Measurements from ENCODE around the gene ARHGAP6.
"Not testable (repeated sequence)": the region's sequence is repeated elsewhere in the genome, so short reads cannot be mapped to it uniquely, and the experiment has no call there.

Gene ARHGAP6

DNA sequence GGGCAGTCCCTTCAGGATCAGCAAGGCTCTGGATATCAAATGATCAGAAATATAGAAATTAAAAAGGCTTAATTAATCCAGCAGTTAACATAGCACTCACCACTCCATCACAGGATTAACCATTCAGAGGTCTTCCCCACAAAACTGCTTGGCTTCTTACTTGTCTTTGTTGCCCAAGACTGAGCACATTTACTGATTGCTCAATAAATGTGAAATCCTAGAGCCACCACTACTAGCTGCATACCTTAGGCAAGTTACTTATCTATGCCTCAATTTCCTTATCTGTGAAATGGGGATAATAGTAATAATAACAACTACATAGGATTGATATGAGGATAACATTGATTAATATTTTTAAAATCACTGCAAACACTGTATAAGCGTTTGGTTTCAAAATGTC, 124.2 kb downstream of the ARHGAP6 start:
- DNase-seq: no peak
- in situ Hi-C loops (cut with HindIII; ENCODE audit: low pct_ligation_motif_present, low pct_unique_long_range_greater_than_20kb, low sequenced_read_pairs): loop anchor here (25.0 kb wide), 1 partner anchor 221 kb away; the partner anchor contains the start of gene MSL3

DNA sequence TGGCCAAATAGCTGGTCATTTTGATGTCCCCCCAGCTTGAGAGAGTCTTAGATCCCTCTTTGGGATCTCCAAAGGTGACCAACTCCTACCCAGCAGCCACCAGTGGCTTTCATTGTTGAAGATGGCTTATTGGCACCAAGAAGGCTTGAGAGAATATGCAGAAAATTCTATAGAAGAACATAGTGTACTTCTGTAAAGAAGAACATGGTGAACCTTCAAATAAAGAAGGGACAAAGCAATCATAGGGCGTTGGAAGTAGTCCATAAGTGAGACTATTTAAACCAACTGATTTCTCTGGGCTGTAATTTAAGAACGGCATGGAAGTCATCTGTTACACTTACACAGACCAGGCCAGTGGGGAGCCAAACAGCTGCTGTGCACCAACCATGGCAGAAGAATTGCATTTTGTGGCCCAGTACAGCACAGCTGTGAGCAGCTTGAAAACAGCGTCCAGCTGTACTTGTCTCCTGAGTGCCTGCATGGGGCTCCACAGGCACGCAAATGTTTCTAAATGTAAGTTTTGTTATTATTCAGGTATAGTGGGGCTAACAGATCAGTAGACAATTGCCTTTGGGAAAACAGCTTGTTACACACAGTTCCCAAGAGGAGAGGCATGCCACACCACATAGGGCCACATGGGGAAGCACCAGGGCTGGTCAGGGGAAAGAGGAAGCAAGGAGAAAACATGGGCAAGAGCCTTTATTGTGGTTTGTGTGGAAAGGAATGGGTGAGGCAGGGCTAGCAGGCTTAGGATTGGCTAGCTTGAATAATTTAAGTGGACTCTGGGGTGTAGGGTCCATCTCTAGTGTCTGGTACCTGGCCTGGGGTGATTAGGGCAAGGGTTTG, 125.0 kb downstream of the ARHGAP6 start:
- no peak for DNase-seq
- in situ Hi-C loops (cut with HindIII; ENCODE audit: low pct_ligation_motif_present, low pct_unique_long_range_greater_than_20kb, low sequenced_read_pairs): loop anchor here (25.0 kb wide), 1 partner anchor 222 kb away; the partner anchor contains the start of gene MSL3

- DNase-seq: no peak
- in situ Hi-C loops (cut with HindIII; ENCODE audit: low pct_ligation_motif_present, low pct_unique_long_range_greater_than_20kb, low sequenced_read_pairs): loop anchor here (25.0 kb wide), 1 partner anchor 225 kb away; the partner anchor contains the start of gene MSL3
These were observed 128.6 kb downstream of the ARHGAP6 start for GRCh38 chrX:11537141-11537540.

DNA sequence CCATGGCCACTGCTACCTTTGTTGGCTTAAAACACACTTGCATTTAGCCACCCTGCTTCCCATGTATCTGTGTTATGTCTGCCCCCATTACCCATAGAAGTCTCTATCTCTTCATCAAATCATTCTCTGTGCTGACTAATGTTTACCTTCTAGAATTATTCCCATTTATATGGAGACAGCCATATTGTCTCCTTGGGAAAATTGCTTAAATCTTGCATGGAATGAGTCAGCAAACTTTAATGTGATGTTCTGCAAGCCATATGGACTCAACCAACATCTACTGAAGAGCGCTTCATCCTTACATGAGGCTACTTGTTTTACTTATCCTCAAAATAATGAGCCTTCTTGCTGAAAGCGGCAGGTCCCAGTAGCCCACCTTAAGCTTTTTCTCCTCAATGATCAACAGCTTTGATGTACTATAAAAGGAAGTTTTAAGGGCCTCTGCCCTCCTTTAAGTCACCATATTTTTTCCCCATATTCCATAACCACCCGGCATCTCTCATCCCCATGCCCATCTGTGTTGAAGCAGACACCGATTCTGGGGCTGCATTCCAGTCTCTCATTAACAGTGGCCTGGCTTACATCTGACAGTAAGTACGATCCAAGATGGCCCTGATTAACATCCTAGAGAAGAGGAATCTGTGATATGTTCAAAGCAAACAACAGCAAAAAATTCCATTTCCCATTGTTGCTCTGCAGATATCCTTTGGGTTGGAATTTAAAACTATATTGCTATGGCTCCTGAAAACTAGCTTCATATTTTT, 130.4 kb downstream of the ARHGAP6 start:
- no peak for DNase-seq
- in situ Hi-C loops (cut with HindIII; ENCODE audit: low pct_ligation_motif_present, low pct_unique_long_range_greater_than_20kb, low sequenced_read_pairs): loop anchor here (25.0 kb wide), 1 partner anchor 227 kb away; the partner anchor contains the start of gene MSL3

DNA sequence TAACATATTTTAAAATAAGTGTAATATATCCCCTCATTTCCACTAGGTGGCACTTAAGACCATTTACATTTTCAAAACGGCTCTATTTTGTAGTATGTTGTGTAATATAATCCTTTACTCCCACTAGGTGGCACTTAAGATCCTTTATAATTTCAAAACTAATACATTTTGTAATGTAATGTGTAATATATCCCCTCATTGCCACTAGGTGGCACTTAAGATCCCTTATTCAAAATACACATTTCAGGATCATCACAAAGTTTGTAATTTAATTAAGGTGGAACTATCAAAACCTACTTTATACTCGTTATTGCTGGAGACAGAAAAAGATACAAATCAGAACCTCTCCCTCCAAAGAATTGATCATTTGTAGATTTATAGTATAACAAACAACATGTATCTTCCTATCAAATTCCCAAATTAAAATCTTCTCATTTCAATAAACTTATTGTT, 132.5 kb downstream of the ARHGAP6 start:
- peak; percentile 72 for DNase-seq
- in situ Hi-C loops (cut with HindIII; ENCODE audit: low pct_ligation_motif_present, low pct_unique_long_range_greater_than_20kb, low sequenced_read_pairs): loop anchor here (25.0 kb wide), 1 partner anchor 229 kb away; the partner anchor contains the start of gene MSL3

GRCh38 chrX:11532291-11533078, 133.2 kb downstream of the ARHGAP6 start:
- in situ Hi-C loops (cut with HindIII; ENCODE audit: low pct_ligation_motif_present, low pct_unique_long_range_greater_than_20kb, low sequenced_read_pairs): loop anchor here (25.0 kb wide), 1 partner anchor 230 kb away; the partner anchor contains the start of gene MSL3
- DNase-seq: no peak

DNA sequence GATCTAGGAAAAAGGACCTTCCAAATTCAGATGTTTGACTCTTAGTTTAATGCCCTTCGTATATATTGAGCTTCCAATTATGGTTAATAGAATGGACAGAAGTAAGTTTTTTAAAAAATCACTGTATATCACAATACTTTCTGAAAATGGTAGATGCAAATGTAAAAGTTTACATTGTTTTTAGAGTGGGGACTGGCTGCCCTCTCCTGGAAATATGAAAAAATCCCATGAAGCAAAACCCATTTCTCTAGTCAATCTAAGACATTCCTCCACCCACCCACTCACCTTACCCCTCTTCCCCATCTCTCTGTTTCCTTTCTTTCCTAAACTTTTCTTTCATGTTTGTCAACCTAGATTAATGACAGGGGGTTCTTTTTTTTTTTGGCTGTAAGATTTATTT, 134.5 kb downstream of the ARHGAP6 start:
- in situ Hi-C loops (cut with HindIII; ENCODE audit: low pct_ligation_motif_present, low pct_unique_long_range_greater_than_20kb, low sequenced_read_pairs): loop anchor here (25.0 kb wide), 1 partner anchor 231 kb away; the partner anchor contains the start of gene MSL3
- DNase-seq: peak; percentile 2

DNA sequence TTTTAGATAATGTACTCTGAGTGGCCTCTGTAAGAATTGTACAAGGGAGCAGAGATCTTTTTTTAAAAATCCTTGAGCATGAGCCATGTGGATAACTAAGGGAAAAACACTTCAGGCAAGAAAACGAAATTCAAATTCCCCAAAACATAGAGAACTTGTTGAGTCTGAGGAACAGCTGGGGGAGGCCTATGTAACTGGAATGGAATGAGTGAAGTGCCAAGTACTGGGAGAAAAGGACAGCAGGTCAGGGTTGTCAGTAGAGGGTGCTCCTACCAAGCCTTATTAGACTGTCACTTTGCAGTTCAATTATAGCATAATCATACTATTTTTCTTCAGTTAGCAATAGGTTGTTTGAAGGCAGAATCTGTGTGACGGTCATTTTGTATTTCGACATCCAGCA, 135.1 kb downstream of the ARHGAP6 start:
- DNase-seq: no peak
- in situ Hi-C loops (cut with HindIII; ENCODE audit: low pct_ligation_motif_present, low pct_unique_long_range_greater_than_20kb, low sequenced_read_pairs): loop anchor here (25.0 kb wide), 1 partner anchor 232 kb away; the partner anchor contains the start of gene MSL3

- in situ Hi-C loops (cut with HindIII; ENCODE audit: low pct_ligation_motif_present, low pct_unique_long_range_greater_than_20kb, low sequenced_read_pairs): loop anchor here (25.0 kb wide), 1 partner anchor 234 kb away; the partner anchor contains the start of gene MSL3
These were observed 137.1 kb downstream of the ARHGAP6 start for GRCh38 chrX:11528623-11529022.

GRCh38 chrX:11525685-11526084, 140.0 kb downstream of the ARHGAP6 start:
- in situ Hi-C loops (cut with HindIII; ENCODE audit: low pct_ligation_motif_present, low pct_unique_long_range_greater_than_20kb, low sequenced_read_pairs): loop anchor here (25.0 kb wide), 1 partner anchor 237 kb away; the partner anchor contains the start of gene MSL3
- no peak for DNase-seq

More at GRCh38 chrX:11528623-11529022, 137.1 kb downstream of the ARHGAP6 start:
- no peak for DNase-seq

GRCh38 chrX:11519234-11519633, 146.5 kb downstream of the ARHGAP6 start:
- in situ Hi-C loops (cut with HindIII; ENCODE audit: low pct_ligation_motif_present, low pct_unique_long_range_greater_than_20kb, low sequenced_read_pairs); DNase-seq: not testable (repeated sequence)

DNA sequence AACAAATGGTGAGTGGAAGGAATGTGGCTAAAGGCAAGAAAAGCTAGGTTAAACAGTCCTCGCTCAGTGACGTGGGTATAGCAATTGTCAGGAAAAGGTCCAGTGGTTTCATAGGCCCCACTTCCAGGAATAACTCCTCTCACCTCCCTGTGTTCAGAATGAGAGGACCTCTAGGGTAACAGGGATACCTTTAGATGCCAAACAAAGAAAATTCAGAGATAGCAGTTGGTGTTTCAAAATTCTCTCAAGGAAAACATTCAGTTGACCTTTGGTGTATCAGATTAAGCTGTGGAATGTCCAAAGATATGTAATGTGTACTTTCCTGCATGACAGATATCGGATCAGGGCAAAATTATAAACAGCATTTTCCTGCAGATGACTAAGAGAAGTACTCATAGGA, 155.9 kb downstream of the ARHGAP6 start:
- no peak for DNase-seq
- in situ Hi-C loops (cut with HindIII; ENCODE audit: low pct_ligation_motif_present, low pct_unique_long_range_greater_than_20kb, low sequenced_read_pairs): no loop called here

DNA sequence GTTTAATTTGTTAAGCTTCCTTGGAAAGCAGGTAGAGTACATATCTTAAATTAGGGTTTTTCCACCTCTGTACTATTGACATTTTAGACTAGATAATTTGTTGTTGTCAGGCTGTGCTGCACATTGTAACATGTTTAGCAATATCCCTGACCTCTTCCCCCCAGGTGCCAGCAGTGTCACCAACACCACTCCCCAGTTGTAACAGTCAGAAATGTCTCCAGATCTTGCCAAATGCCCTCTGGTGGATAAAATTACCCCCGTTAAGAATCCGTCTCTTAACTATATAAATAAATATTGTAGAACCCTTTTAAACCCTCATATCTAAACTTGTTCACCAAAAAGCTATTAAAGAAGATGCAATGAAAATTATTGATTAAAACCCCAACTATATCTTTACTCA, 161.5 kb downstream of the ARHGAP6 start:
- in situ Hi-C loops (cut with HindIII; ENCODE audit: low pct_ligation_motif_present, low pct_unique_long_range_greater_than_20kb, low sequenced_read_pairs): no loop called here
- DNase-seq: no peak

DNA sequence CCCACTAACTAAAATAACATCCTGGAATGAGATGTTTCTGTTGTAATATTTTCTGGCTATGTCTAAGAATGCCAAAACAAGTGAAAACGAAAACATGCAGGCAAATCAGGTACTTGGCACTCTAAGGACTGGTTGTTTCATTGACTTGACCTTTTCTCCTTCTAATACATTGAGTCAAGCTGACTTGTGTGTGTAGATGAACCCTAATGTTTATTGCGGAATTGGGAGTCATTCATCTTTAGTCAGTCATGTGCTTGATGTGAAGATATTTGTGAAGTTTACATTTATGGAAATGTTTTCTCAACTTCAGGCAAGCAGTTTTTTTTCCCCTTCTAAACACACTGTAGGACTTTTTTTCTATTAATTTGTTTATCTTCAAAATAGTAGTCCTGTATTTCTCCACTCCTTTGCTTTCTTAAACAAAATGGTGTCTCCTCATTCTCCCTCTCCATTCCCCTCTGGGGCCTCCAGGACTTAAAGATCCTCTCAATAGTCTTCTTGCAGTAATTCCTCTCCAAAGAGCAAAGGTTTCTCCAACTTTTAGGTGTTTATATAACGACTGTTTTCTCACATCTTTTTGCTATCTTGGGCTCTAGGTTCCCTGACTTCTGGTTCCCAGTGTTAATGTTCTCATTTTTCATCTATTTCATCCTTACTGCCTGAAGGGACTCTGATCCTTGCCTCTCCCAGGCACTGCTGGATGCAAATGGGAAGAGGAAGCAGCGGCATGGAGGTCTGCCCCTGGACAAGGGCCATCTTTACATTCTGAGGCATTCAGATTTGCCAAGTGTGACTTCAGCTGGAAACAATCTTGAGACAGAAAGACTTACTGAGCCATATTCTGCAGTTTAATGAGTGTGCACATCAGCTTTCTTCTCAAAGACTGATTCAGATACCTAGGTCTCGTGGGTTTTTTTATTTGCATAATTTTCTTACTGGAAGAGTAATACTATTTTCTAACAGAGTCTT, 166.4 kb downstream of the ARHGAP6 start:
- in situ Hi-C loops (cut with HindIII; ENCODE audit: low pct_ligation_motif_present, low pct_unique_long_range_greater_than_20kb, low sequenced_read_pairs): no loop called here
- DNase-seq: no peak

DNA sequence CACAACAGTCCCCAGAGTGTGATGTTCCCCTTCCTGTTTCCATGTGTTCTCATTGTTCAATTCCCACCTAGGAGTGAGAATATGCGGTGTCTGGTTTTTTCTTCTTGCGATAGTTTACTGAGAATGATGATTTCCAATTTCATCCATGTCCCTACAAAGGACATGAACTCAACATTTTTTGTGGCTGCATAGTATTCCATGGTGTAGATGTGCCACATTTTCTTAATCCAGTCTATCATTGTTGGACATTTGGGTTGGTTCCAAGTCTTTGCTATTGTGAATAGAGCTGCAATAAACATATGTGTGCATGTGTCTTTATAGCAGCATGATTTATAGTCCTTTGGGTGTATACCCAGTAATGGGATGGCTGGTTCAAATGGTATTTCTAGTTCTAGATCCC, 174.3 kb downstream of the ARHGAP6 start:
- in situ Hi-C loops (cut with HindIII; ENCODE audit: low pct_ligation_motif_present, low pct_unique_long_range_greater_than_20kb, low sequenced_read_pairs): not testable (repeated sequence)

DNA sequence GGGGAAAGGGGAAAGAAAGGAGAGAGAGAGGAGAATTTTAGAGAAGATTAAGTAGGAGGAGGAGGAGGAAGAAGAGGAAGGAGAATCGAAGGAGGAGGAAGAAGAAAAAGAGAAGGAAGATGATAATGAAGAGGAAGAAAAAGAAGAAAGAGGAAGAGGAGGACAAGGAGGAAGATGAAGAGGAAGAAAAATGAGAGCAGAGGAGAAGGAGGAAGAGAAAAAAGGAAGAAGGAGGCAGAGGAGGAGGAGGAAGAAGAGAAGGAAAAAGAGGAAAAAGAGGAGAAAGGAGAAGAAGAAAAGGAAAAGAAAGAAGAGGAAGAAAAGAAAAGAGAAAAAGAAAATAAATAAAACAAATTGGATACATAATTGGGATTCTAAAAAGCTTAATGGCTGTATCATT, 181.4 kb downstream of the ARHGAP6 start:
- no peak for DNase-seq
- in situ Hi-C loops (cut with HindIII; ENCODE audit: low pct_ligation_motif_present, low pct_unique_long_range_greater_than_20kb, low sequenced_read_pairs): no loop called here

More for the DNA sequence above, 174.3 kb downstream of the ARHGAP6 start:
- not testable (repeated sequence) for DNase-seq

DNA sequence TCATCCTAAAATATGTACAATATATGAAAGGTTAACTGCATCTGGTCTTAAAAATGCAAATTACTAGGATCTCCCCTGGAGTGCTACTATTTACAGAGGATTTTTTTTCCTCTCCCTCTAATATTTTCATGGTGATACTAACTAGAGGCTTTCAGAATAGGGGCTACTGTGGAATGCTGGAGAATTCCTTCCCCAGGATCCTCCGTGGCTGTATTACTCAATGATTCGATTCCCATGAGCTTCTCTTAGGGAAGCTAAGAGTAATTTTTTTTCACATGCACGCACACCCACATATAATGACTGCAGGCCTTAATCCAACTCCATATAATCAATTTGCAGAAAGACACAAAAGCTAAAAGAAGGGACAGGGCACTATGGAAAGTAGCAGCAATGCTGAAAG, 184.7 kb downstream of the ARHGAP6 start:
- in situ Hi-C loops (cut with HindIII; ENCODE audit: low pct_ligation_motif_present, low pct_unique_long_range_greater_than_20kb, low sequenced_read_pairs): no loop called here
- DNase-seq: no peak

Measured in ACHN (cell line).